ENCODE results near the gene NRCAM.
"Not testable (repeated sequence)": the region's sequence is repeated elsewhere in the genome, so short reads cannot be mapped to it uniquely, and the experiment has no call there.

The NRCAM gene
- 0.04 to 0.42 reads per million in 2 experiments for total RNA-seq

DNA sequence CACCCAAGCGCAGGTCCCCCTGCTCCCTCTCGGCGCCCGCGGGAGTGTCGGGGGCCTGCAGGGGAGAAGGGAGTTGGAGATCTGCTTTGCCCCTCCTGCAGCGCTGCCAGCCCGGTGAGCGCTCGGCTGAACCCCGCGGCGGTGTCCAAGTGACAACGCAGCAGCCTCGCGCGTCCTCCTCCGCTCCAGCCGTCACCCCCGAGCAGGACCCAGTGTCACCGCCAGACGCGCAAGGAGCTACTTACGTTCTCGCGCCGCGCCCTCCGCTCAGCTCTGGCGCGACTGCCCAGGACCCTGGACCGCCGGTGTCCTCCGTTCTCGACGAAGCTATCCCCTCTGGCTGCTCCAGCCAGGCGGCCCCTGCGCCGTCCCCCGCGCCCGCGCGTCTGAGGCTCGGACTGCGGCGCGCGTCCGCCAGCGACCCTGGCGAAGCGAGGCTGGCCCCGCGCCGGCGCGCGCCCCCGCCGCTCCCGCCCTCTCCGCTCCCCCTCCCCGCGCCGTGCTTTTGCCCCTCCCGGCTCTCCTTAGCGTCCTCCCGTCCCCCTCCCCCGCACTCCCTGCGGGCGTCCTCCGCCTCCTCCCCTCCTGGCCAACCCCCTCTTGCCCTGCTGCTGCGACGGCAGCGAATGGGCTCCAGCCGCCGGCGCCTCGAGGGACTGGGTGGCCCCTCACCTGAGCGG, at the start of gene NRCAM:
TSS of gene NRCAM (minus strand) at position 439 of the 680 bp plus-strand sequence. CDS start 216,372 bp downstream, outside the sequence.
- DNase-seq (ENCODE audit: low read depth), result no peak

DNA sequence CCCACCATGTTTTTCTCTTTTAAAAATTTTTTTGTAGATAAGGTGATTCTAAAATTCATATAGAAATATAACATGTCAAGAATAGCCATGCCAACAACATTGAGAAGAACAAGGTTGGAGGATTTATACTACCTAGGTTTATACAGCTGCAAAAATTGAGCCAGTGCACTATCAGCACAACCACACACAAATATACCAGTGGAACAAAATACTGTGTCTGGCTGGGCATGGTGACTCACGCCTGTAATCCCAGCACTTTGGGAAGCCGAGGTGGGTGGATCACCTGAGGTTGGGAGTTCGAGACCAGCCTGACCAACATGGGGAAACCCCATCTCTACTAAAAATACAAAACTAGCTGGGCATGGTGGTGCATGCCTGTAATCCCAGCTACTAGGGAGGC, 48.3 kb upstream of the NRCAM start:
- not testable (repeated sequence) for DNase-seq (ENCODE audit: low read depth)

DNA sequence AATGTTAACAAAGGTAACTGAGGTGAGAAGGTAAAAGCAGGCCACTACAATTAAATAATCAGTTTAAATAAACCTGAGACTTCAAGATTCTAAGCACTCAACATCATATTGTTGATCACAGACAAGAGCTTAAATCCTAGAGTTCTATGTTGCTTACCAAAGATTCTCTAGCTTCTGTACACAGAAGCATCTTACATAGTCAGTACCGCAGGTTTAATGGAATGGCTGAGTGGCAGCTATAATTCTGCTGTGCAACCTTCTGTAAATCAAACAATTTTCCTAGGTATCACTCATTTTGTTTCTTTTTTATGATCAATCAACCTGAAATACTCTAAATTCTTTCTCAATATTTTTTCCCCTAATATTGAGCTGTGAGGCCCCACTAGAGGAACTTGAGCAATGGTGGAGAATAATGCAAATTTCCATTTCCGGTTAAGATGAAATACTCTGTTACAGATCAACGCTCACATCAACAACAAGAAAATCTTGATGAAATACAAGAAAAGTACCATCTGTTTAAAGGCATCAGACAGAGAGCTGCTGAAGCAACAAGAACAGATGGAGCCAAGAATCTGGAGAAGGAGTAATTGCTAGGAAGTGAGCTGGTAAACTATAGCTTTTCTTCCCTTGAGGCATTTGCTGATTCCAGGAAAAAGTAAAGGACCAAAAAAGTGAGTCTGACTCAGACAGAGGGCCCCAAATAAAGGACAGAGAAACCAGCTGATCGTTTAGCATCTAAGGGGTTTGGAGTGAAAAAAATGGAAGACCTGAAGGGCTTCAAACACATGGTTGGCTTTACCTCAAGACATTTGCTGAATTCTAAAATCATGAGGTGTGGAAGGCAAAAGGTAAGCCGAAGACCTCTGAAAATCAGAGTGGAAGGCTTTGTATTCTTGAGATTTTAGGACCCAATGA, 47.1 kb upstream of the NRCAM start:
- DNase-seq (ENCODE audit: low read depth), result no peak

DNA sequence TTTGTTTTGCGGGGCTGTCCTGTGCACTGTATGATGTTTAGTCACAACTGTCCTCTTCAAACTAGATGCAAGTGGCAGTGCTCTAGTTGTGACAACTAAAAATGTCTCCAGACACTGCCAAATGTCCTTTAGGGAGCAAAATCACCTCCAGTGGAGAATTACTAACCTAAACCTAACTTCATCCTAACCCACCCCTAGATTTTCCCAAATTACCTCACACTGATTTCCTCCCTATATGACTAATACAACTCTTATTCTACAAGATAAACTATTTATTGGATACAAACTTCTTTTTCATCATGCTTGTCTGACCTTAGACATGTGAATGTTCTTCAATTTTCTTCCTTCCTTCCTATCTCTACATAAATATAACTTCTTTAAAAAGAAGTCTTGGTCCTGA, 43.3 kb upstream of the NRCAM start:
- DNase-seq (ENCODE audit: low read depth), result no peak

DNA sequence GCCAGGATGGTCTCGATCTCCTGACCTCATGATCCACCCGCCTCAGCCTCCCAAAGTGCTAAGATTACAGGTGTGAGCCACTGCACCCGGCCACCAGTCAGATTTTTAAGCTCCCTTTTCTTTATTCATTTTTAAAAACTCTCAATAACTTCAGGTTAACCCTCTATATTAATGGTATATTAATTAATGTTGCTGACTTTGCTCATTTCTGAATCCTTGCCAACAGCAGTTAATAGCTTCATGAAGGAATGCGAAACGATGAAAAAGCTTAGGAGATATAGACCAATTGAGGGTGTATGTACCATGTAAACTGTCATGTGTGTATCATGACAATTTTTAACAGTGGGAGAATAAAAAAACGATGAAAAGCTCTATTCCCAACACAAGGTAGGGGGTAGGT, 42.2 kb upstream of the NRCAM start:
- no peak for DNase-seq (ENCODE audit: low read depth)

DNA sequence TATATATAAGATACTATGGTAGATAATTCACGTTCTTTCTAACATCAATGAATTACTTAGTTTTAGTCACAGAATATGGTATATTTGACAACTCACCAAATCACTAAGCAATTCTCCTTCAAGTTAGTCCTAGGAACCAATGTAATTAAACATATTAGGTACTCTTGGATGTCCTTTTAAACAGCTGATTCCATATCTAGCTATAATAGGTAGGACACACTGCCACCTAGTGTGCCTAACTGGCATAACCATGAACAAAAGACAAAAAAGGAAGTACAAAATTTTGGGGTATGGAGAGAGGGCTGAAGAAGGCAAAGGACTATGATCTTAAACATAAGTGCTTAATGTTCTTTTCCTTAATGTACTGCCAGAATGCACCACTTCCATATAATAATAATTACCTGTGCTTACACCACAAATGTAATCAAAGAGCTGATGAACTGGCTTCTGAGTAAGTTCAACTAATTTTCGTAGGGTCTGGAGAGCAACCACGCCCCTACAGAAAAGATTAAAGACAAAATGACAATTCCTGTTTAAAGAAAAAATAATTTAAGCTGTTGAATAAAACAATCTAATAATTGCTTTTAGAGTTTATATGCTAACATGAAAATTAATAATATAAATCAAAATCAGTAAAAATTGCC, 41.0 kb upstream of the NRCAM start:
- peak; percentile 11 for DNase-seq (ENCODE audit: low read depth)

DNA sequence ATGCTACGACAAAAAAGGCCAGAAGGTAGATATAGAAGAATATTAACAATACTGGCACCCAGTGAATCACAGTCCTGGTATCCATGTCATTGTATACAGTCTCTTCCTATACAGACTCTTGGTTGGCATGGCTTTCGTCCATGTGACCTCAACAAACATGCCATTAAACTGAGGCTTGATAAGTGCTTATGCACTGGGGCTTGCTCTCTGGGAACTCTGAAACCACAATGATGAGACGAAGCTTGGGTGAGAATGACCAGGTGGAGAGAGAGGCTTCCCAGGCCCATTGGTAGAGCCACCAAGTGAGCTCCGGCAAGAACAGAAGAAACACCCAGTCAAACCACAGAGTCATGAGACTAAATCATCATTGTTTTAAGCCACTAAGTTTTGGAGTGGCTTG, 36.5 kb upstream of the NRCAM start:
- no peak for DNase-seq (ENCODE audit: low read depth)

DNA sequence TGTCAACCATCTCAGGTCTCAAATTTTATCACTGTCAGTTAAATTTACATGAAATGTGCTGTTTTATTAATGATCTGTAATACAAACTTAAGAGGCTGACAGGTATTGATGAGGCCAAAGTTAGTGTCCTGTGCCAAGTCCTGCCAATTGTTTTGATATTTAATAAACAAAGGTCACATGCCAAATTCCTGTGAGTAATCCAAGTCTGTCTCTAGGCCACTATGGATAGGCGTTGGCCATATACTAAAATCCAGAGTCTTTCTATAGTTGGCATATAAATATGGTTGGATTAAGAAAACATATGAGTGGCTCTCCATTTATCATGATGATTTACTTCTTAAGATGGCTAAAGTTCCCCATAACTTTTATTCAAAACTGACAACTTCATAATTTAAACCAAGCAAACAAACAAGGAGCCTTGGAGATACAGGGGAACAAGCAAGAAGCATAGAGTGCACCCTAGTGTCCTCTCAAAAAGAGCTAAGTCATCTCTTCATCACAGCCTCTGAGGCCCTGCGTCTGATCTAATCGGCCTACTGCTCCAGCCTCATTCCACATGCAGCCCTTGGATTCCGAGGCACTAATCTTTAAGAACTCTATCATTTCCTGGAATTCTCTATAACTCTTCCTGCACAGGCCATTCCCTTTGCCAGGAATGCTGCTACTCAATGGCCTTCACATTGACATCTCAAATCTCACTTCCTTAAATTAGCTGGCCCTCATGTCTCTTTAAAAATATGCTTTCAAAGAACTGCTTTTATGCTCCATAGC, 32.7 kb upstream of the NRCAM start:
- no peak for DNase-seq (ENCODE audit: low read depth)

DNA sequence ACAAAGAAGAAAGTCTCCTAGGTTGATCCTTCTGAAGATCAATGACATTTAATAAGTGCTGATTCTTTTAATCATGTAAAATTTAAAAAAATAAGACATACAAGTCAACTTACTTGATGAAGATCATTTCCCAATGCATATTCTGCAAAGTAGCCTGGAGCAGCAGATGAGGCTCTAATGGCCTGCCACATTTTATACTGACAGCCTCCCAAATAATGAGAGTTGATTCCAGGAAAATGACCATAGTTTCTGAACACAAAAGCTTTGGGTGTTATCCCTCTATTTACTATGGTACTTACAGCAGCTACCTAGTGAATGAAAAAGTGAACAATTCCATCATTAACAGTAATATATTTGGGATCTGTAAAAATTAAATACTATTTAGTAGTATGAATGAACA, 31.4 kb upstream of the NRCAM start:
- no peak for DNase-seq (ENCODE audit: low read depth)

DNA sequence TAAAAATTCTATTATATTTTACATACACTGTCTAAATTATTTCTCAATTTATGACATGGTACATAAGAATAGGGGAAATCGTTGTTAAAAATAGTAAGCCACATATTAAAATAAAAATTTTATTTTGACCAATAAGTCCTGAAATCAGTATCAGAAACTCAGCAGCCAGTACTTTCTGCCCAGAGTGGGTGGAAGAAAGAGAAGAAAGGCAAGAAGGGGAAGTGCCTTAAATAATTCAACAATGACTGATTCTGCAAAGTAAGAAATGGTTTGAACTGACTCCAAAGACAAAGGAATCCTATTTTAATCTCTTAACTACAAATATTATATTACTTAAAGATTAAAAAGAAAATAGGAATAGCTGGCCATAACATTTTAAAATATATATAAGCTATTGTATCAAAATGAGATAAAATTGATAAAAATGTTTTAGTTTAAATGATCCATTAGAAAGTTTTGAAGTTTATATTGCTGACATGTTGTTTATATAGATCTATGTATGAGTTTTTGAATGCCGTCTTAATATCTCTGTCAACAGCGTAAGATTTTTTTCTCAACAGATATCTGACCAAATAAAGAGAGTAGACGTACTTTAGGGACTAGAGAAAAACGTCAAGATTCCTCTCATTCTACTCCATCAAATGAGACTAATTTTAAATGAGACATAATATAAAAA, 30.2 kb upstream of the NRCAM start:
- no peak for DNase-seq (ENCODE audit: low read depth)

DNA sequence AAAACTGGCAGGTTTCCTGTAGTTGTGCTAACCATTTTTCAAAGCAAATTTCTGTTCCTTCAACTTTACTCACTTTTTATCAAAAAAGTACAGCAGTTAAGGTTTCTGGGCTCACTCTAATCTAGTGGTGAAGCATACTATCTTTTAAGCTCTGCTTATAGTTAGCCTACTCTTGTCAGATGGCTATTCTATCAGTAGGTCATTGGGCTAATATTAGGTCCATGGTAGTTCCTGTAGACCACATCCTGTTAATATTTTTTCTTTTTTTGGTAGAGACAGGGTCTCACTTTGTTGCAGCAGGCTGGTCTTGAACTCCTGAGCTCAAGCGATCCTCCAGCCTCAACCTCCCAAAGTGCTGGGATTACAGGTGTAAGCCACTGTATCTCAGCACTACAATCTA, 27.9 kb upstream of the NRCAM start:
- no peak for DNase-seq (ENCODE audit: low read depth)

DNA sequence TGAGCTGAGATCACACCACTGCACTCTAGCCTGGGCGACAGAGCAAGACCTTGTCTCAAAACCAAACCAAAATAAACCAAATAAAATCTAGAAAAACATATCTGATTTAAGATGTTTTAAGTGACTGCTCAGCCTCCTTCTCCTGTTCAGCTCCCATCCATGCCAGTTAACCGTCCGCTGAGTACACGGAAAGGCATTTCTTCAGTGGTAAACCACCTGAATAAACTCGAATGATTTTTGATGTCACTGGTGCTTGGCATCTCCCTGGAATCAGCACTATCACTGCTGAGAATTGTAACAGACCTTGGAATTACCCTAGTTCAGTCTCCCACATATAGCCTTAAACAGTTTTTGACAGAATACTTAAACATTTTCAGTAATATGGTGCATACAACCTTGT, 24.1 kb upstream of the NRCAM start:
- DNase-seq (ENCODE audit: low read depth), result no peak

DNA sequence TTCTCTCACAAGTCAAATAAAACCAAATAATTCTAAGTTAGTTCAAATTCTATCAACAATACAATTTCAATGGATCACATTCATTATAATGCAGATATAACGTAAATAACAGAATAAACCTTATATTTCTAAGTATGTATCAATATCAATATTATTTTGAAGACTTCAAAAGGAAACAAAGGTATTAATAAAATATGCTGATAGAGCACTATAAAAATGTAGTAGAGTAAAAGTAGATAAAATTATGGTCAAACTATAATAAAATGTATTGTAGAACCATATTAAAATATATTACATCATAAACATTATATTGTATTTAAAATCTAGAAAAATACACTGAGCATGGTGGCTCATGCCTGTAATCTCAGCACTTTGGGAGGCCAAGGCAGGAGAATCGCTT, 23.5 kb upstream of the NRCAM start:
- no peak for DNase-seq (ENCODE audit: low read depth)

DNA sequence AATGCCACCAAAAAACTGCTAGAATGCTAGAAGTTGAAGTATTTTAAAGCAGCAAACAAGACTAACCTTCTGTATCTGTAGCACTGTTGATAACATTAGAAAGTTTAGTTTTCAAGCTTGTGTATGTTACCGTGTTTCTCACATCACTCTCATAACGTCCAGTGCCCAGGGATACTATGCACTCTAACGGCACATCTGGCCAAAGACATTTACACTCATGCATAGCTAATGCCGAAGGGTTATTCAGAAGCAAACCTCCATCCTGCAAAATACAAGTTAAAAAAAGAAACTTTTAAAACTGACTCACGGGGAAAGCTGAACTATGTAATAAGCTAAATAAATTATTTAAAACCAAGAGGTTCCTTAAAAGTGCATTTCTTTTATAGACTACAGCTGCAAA, 22.9 kb upstream of the NRCAM start:
- no peak for DNase-seq (ENCODE audit: low read depth)

DNA sequence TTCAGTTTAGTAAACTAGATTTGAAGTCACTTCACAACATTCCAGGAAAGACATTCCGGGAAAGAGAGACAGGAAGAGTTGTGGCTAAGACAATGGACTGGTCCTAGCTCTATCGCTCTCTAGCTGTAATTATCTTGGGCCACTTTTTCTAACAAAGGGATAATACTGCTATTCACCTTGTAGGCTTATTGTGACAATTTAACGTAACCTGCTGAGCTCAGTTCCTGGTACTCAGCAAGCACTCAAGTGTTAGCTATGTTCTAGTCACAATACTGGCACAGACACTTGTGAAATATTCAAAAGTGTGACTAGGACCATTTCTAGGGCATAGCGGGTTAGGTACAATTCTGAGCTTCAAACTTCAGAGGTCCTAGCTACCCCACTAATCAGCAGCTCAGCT, 12.0 kb upstream of the NRCAM start:
- no peak for DNase-seq (ENCODE audit: low read depth)

DNA sequence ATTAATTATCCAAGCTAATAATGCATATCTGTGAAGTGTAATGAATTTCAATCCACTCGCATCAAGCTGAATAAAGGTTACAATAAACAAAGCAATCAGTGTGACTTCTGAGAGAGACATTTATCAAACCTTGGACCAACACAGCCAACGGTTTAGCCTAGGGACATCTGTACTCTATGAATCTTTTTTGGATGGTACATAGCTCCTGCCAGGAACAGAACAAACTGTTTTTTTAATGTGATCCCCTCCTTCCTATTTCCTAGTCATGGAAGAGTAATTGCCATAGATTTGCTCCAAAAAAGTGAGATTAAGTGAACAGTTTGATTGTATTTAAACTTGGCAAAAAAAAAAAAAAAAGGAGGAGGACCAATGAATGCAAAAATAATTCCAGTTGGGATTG, 11.2 kb upstream of the NRCAM start:
- DNase-seq (ENCODE audit: low read depth), result no peak

DNA sequence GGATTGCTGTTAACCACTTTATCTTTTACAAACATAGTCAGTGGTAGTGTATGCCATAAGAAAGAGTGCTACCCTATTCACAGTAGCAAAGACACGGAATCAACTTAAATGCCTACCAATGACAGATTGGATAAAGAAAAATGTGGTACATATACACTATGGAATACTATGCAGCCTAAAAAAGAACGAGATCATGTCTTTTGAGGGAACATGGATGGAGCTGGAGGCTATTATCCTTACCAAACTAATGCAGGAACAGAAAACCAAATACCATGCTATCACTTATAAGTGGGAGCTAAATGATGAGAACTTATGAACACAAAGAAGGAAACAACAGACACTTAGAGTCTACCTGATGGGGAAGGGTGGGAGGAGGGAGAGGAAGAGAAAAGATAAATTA, 10.1 kb upstream of the NRCAM start:
- DNase-seq (ENCODE audit: low read depth), result not testable (repeated sequence)

DNA sequence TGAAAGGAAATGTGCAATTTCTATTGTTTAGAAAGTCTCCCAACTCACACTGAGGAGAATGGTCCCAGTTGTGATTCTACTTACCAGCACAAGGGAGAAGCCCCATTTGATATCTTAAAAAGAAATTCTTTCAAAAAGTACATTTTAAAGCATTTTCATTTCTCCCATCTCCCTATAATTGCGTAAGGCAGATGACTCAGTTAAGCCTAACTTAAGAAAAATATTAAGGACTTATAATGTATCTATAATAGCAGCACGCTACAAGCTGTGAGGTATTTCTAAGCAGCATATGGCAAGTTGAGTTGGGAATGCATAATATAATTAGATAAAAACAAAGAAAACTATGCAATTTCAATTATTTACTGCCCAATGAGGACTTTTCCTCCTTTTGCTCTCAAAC, 8.5 kb upstream of the NRCAM start:
- DNase-seq (ENCODE audit: low read depth), result no peak

DNA sequence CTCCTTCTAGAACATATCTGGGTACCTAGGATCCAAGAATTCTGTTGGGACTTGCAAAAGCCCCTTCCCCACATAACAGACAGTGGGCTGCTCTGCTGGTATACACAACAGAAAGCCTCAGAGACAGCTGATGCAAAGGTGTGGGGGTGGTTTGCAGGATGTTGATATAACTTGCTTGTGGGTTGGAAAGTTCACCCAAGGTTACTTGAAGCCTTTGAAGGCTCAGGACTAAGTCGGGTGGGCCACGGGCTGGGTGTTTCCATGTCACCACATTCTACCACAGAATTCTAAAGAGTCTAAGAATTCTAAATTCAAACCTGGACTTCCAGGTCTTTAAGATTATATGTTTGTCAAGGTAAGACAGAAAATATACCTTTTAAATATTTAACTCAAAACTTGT, 7.4 kb upstream of the NRCAM start:
- DNase-seq (ENCODE audit: low read depth), result no peak

DNA sequence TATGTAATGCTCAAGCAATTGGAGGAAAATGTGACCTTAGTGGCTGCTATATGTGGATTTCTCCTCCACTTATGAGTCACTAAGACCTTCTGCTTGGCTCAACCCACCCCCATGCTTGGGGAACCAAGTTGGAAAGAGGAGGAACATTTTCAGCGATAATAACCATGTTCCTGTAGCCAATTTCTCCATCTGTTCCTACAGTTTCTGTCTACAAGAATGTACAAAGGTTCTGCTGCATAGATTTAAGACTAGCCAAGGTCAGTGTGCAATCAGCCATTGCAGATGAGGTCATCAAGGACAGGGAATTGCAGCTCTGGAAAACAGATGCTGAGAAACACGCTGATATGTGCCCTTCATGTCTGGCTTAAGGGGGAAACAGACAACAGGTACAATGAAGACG, 5.6 kb upstream of the NRCAM start:
- no peak for DNase-seq (ENCODE audit: low read depth)

DNA sequence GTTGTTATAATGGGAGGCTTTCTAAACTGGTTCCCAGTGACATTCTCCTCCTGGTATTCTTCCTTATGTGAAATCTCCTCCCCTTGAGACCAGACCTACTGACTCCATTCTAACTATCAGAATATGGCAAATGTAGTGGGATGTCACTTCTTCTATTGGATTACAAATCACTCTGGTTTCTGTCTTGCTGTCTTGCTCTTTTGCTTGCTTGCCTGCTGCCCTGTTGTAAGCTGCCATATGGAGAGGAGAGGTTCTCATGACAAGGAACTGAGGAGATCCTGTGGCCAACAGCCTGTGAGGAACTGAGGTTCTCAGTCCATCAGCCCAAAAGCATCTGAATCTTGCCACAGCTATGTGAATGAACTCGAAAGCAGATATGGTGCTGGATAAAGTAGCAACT, 4.7 kb upstream of the NRCAM start:
- no peak for DNase-seq (ENCODE audit: low read depth)

Data from T follicular helper cell (primary cell).